A673 (cell line): ENCODE results near the gene TCEAL7.

Experiments
- EZH2 ChIP-seq: fragments of 200-600 bp; sonication (generic); IDR thresholded peaks from 2 replicates; pipeline ENCODE4 v1.6.1; 2017; ENCODE audit warnings: borderline replicate concordance, low read depth, mild to moderate bottlenecking, mixed read lengths, antibody characterized with exemption, low read length; ENCODE audit not compliant: poor library complexity, severe bottlenecking
- TF ChIP-seq, protein P1 (sequence below): fragments of 300-800, 200-600 bp; sonication (generic); conservative IDR thresholded peaks from 2 replicates; pipeline ENCODE4 v1.5.1; 2017; ENCODE audit warnings: low read depth, mild to moderate bottlenecking, antibody characterized with exemption, low read length, moderate library complexity, mixed read lengths

DNA sequence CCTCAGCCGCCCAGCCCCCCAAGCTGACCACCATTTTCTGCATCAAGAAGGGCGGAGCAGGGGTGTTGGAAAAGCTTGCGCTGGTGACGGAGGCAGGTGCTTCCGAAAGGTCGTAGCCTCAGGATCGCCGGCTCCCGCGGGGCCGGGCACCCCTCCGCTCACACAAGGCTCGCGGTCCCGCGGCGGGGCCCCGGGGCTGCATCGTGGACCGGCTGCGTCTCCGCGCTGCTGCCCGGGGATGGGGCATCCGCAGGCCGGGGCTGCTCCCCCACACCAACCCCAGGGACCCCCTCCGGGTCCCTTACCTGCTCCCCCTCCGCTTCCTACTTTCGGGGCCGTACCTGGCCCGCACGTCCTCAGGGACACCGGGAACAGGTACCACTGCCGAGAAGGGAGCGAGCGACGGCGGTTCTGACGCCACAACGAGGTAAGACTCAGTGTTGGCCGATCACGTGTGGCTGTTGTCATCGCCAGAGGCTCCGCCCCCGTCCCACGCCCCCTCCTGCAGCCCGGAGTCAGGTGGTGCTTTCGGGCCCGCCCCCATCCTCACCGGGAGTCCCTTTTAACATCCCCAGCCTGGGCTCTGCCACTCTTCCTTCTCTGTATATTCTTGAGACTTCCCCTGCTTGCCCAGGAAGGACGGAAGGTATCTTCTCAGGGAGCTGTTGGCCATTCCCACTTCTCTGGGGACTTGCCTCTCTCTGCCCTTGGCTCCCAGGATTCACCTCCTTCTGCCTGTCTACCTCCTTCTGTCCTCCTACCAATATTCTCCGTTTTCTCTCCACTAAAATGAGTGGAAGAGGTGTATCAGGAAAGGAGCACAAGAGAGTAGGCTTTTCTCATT is 19.3 kb upstream of the TCEAL7 start, which contains the start of gene BEX2:
- TF ChIP-seq, protein P1, sequence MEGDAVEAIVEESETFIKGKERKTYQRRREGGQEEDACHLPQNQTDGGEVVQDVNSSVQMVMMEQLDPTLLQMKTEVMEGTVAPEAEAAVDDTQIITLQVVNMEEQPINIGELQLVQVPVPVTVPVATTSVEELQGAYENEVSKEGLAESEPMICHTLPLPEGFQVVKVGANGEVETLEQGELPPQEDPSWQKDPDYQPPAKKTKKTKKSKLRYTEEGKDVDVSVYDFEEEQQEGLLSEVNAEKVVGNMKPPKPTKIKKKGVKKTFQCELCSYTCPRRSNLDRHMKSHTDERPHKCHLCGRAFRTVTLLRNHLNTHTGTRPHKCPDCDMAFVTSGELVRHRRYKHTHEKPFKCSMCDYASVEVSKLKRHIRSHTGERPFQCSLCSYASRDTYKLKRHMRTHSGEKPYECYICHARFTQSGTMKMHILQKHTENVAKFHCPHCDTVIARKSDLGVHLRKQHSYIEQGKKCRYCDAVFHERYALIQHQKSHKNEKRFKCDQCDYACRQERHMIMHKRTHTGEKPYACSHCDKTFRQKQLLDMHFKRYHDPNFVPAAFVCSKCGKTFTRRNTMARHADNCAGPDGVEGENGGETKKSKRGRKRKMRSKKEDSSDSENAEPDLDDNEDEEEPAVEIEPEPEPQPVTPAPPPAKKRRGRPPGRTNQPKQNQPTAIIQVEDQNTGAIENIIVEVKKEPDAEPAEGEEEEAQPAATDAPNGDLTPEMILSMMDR, result no peak
- TF ChIP-seq EZH2, result no peak
